Hematopoietic multipotent progenitor cell (in vitro differentiated cells): ENCODE data around the gene SEMA3E. TPM values are rescaled to one million over a fixed set of nuclear protein-coding genes. Genes with fewer than 3 reads are reported as not detected.
"Not testable (repeated sequence)": the region's sequence is repeated elsewhere in the genome, so short reads cannot be mapped to it uniquely, and the experiment has no call there.

Experiments
- DNase-seq, 3 donors: peaks; one replicate each; pipeline ENCODE4 v3.0.0-alpha.2; 2011 to 2015; ENCODE audit warnings: low read depth in 2 of 3, low spot score in 2 of 3
- total RNA-seq: library from RNA; depleted of rRNA; stranded (reverse); fragments of >200 nt; gene quantifications from one replicate; pipeline ENCODE4 v1.2.3, GENCODE V29; 2012

The SEMA3E gene
- total RNA-seq = not detected

GRCh38 chr7:83648464-83649241 is at the start of gene SEMA3E:
SEMA3E (minus strand) TSS chr7:83649139.
- DNase-seq = peak in 1 of 3 donors; percentile 9

GRCh38 chr7:83697804-83698530 is 49.0 kb upstream of the SEMA3E start:
- no peak for DNase-seq

- DNase-seq = no peak
These were observed 47.2 kb upstream of the SEMA3E start for GRCh38 chr7:83696101-83696500.

- no peak for DNase-seq
These were observed 46.4 kb upstream of the SEMA3E start for GRCh38 chr7:83695128-83695960.

- DNase-seq = no peak
These were observed 44.3 kb upstream of the SEMA3E start for GRCh38 chr7:83693256-83693655.

GRCh38 chr7:83691095-83691494 is 42.2 kb upstream of the SEMA3E start:
- no peak for DNase-seq

- no peak for DNase-seq
These were observed 40.9 kb upstream of the SEMA3E start for GRCh38 chr7:83689855-83690254.

- no peak for DNase-seq
These were observed 37.5 kb upstream of the SEMA3E start for GRCh38 chr7:83686416-83686815.

- DNase-seq = no peak
These were observed 36.0 kb upstream of the SEMA3E start for GRCh38 chr7:83684928-83685327.

GRCh38 chr7:83681200-83681778 is 32.4 kb upstream of the SEMA3E start:
- DNase-seq = no peak

GRCh38 chr7:83677180-83677866 is 28.4 kb upstream of the SEMA3E start:
- DNase-seq = no peak

- not testable (repeated sequence) for DNase-seq
These were observed 24.4 kb upstream of the SEMA3E start for GRCh38 chr7:83673291-83673690.

- no peak for DNase-seq
These were observed 23.2 kb upstream of the SEMA3E start for GRCh38 chr7:83672157-83672556.

- DNase-seq = no peak
These were observed 14.2 kb upstream of the SEMA3E start for GRCh38 chr7:83663131-83663530.

GRCh38 chr7:83658126-83658525 is 9.2 kb upstream of the SEMA3E start:
- no peak for DNase-seq

- peak in 1 of 3 donors; percentile 38 for DNase-seq
These were observed 7.1 kb upstream of the SEMA3E start for GRCh38 chr7:83655951-83656556.

- no peak for DNase-seq
These were observed 3.5 kb upstream of the SEMA3E start for GRCh38 chr7:83652481-83652880.

GRCh38 chr7:83649701-83650100 is 762 bp upstream of the SEMA3E start:
- no peak for DNase-seq

GRCh38 chr7:83646027-83646426 is 2.9 kb downstream of the SEMA3E start:
- no peak for DNase-seq

GRCh38 chr7:83643739-83644138 is 5.2 kb downstream of the SEMA3E start:
- DNase-seq = no peak
